HG03064 (cell line): ENCODE measurements around the gene GNG7.
"Not testable (repeated sequence)": the region's sequence is repeated elsewhere in the genome, so short reads cannot be mapped to it uniquely, and the experiment has no call there.

Experiments
- ATAC-seq: cut with Tn5 transposase; IDR thresholded peaks from one replicate; pipeline ENCODE4 v1.9.1; 2021; ENCODE audit warnings: low read depth; ENCODE audit not compliant: unreplicated experiment

GNG7 gene

GRCh38 chr19:2558543-2558942 lies 144.0 kb downstream of the GNG7 start:
- no peak for ATAC-seq

GRCh38 chr19:2558131-2558530 lies 144.4 kb downstream of the GNG7 start:
- ATAC-seq: not testable (repeated sequence)

DNA sequence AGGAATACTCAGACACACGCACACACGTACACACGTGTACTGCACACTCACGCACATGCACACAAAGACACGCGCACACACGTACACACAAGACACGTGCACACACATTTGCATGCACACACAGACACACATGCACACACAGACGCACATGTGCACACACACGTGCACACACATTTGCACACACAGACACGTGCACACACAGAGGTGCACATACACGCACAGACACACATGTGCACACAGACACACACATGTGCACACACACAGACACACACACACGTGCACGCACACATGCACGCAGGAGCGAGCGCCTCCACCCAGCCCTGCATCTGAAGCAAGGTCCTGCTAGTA lies 145.4 kb downstream of the GNG7 start:
- no peak for ATAC-seq

DNA sequence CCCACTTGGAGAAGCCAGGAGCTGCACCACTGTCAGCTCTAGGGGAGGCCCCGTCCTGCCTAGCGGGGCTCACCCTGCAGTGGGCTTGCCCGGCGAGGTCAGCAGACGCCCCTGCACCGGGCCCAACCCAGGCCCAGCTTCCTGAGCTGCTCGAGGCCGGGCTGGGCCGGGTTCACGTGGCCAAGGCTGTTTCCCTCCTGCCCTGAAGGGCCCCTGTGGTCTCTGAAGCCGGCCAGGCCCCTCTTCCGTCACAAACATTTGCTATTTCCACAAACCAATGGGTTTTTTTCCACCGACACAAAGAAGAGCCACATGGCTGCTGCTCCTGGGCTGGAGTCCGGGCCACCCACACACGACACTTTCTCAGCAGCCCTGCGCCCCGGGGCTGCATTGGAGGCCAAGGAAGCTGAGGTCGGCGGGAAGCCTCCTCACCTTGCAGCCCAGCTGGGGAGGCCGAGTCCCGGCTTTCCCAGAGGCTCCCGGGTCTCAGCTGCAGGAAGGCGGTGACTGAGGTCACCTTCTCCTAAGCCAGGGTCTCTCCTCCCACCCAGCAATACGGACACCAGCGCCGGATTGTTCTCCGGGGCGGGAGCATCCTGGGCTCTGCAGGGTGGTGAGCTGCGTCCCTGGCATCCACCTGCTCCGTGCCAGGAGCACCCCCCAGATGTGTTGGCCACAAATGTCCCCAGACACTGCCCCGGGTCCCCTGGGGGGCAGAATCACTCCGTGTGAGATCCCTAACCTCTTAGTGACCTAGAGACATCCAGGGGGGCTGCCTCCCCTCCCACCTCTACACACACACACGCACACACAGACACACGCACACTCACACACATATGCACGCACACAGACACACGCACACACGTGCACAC lies 146.0 kb downstream of the GNG7 start:
- ATAC-seq: no peak

DNA sequence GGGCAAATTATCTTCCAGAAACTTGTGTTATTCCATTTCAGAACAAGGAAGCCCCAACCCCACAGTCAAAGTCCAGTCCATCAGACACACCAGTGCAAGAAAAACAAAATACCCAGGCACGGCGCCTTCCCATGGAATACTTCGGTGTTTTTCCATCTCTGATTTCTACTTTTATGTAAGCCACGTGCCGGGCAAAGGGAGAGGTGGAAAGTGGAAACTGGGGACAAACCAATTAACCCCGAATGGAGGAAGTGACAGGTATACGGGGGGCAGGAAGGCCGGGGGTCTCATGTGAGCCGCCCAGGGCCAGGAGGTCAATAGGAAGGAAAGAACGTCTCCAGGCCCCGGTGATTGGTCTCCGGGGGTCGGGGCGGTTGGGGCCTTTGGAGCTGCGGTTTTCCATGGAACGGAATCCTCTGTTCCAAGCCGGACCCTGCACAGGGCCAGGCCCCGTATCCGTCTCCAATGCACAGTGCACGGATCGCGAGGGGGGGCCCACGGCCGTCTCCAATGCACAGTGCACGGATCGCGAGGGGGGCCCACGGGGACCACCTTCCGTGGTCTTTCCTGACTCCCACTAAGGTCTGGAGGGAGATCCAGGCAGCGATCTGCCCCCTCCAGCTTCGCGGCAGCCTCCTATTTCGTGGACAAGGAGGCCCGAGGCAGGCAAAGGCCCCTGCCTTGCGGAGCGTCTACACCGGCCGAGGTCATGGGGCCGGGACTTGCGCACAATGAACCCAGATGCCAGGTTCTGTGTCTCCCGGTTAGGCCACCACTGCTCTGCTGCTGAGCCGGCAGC lies 146.9 kb downstream of the GNG7 start:
- no peak for ATAC-seq

DNA sequence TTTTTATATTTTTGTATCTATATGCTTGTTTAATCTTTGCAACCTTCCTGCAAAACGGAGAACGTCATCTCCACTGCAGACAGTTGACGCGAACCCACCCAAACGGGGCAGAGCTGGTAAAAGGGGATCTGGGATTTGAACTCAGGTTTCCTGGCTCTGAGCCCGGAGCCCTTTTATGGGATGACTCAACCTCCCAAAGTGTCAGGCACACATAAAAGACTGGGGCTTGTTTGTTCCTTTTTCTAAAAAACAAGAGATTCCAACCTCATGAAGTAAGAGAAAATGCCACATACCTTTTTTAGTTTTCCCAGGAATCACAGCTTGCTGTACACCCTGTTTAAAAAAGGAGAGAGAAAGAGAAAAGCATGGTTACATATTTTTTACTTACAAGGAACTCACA lies 147.6 kb downstream of the GNG7 start:
- ATAC-seq: no peak

GRCh38 chr19:2553510-2553909 lies 149.0 kb downstream of the GNG7 start:
- no peak for ATAC-seq

GRCh38 chr19:2552859-2553258 lies 149.6 kb downstream of the GNG7 start:
- ATAC-seq: no peak

GRCh38 chr19:2551864-2552185 lies 150.7 kb downstream of the GNG7 start:
- ATAC-seq: no peak

DNA sequence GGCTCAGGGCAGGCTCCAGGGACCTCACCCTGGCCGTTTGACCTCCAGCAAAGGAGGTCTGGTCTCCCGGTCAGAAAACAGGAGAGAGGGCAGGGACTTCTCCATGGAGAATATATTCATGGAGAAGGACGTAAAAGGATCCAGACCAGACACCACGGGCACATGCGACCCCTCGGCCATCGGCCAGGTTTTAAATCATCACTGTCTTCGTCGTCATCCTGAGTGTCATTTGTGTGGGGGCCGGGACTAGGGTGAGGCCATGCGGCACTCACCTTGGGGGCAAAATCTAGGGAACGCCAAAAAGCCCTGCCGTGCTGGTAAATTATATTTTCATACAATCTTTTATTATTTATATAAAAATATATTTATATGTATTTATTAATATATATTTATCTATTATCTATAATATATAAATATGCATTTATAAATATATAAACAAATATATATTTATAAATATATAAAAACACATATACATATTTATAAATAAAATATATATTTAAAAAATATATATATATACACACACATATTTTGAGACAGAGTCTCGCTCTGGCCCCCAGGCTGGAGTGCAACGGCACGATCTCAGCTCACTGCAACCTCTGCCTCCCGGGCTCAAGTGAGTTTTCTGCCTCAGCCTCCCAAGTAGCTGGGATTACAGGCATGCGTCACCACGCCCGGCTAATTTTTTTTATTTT lies 151.2 kb downstream of the GNG7 start:
- ATAC-seq: no peak

GRCh38 chr19:2550431-2551171 lies 151.9 kb downstream of the GNG7 start:
- ATAC-seq: no peak

GRCh38 chr19:2549701-2550191 lies 152.7 kb downstream of the GNG7 start:
- no peak for ATAC-seq

DNA sequence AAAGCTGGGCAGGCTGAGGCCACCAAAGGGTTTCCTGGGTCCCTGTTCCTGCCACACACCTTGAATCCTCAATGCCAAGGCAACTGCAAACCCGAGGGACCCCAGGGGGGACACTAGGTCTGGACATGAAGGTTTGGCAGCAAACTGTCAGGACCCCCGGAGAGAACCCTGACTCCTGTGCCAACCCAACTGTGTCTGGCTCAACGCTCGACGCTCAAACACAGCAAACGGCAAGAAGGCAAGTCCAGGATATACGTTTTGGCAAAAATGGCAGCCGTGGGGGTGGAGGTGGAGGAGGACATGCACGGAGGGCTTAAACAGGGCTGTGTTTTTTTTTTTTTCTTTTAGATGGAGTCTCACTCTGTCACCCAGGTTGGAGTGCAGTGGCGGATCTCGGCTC lies 153.5 kb downstream of the GNG7 start:
- no peak for ATAC-seq

DNA sequence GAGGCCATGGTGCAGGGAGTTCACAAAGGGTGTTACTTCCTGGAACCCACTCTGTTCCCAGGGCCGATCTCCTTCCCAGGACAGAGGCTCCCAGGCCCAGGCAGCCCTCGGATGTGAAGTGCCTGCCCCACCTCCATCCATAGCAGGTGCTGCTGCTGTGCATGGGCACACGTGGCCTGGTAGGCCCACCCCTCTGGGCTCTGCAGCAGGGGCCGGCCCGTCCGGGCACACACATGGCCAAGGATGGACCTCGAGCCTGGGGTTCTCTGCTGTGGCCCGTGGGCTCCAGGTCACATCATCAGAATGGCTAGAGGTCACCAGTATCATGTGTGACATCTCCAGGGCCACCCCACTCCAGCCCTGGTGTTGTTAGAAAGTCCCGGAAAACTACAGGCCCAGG lies 154.8 kb downstream of the GNG7 start:
- no peak for ATAC-seq

DNA sequence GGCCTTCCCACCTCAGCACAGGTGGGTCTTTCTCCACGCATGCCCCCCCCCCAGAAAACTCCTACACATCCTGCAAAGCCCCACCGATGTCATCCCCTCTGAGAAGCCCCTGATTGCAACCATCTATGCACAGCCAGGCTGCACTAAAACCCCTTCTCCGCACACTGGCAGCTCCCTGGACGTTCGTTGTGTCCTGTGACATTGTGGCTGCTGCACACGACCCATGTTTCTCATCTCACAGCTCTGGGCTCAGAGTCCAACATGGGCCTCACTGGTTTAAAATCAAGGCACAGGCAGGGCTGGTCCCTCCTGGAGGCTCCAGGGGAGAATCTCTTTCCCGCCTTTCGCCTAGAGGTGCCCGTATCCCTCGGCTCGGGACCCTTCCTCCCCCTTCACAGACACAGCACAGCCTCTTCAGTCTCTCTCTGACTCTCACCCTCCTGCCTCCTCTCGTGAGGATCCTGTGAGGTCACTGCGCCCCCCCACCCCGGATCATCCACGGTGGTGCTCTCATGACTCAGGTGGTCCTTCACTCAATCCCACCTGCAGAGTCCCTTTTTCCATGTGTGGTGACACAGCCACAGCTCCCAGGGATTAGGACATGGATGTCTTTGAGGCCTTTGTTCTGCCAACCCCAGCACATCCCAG lies 155.3 kb downstream of the GNG7 start:
- no peak for ATAC-seq

DNA sequence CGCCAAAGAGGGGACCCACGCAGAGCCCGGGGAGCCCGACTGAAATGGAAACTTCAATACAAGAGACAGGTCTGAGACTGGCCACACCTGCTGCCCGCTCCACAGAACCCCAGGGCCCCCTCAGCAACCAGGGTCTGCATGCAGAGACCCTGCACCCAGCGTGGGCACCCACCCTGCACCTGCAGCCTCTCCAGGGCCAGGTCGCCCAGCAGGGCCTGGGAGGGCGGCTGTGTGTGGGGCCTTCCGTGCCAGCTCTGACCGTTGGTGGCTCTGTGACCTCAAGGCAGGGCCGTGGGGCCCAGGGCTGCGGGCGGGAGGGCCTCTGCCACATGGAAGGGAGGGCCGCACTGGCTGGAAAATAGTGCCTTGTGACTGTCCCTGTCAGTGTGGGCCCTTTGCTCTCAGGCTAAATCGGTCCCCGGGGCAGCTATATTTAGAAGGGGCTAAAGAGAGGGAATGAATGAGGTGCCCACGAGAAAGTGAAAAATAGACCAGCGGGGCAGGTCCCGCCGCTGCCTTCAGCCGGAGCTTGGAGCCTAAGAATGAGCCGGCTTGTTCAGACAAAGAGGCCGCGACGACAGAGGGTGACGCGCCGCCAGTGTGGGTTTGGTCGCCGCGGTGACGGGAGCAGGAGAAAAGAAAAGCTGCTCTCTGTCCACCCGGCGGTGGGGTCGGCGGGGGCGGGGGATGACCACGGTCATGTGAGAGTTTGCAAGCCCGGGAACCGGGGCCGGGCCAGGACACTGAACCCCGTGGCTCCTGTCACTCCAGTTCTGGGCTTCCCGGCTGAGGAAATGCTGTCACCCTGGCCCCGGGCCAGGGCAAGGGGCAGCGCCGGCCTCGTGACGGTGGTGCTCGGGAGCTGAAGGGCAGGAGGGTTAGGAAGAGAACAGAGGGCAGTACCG lies 156.1 kb downstream of the GNG7 start:
- no peak for ATAC-seq

GRCh38 chr19:2545416-2546127 lies 156.9 kb downstream of the GNG7 start:
- ATAC-seq: not testable (repeated sequence)

DNA sequence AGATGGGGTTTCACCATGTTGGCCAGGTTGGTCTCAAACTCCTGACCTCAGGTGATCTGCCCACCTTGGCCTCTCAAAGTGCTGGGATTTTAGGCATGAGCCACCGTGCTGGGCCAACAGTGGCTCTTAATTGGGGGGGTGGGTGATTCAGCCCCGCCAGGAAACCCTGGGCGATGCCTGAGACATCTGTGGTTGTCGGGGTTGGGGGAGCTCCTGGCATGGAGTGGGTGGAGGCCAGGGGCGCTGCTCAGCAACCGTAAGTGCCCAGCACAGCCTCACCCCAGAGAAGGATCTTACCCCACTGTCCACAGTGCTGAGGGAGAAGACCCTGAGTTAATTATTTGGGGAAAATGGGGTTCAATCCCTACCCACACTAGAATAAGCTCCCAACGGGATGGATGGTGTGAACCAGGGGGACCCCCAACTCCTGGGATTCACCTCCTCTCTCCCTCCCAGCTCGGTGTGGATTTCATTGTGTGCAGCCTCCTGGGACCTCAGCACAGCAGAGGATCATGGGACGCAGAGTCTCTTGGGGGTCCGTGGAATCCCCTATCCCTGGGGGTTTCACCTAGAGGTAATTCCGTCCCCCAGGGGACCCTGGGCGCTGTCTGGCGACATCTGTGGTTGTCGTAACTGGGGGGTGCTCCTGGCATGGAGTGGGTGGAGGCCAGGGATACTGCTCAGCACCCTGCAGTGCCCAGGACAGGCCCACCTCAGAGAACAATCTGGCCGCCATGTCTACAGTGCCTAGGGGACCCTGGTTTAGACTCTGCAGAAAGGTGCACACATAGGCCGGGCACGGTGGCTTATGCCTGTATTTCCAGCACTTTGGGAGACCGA lies 157.7 kb downstream of the GNG7 start:
- ATAC-seq: no peak
